ENCODE results near the gene LRP8.

The LRP8 gene

GRCh38 chr1:53279296-53280200 is 48.3 kb downstream of the LRP8 start:
- no peak for DNase-seq

- DNase-seq: peak; percentile 8 to 80
These were observed 49.6 kb downstream of the LRP8 start for GRCh38 chr1:53278298-53278725.

GRCh38 chr1:53277326-53277725 is 50.5 kb downstream of the LRP8 start:
- no peak for DNase-seq

GRCh38 chr1:53276902-53277281 is 51.0 kb downstream of the LRP8 start:
- no peak for DNase-seq

- DNase-seq: no peak
These were observed 51.5 kb downstream of the LRP8 start for GRCh38 chr1:53276153-53276901.

GRCh38 chr1:53275566-53275965 is 52.3 kb downstream of the LRP8 start:
- DNase-seq: no peak

GRCh38 chr1:53274541-53275185 is 53.2 kb downstream of the LRP8 start:
- no peak for DNase-seq

GRCh38 chr1:53274026-53274425 is 53.8 kb downstream of the LRP8 start:
- DNase-seq: no peak

GRCh38 chr1:53273526-53273925 is 54.3 kb downstream of the LRP8 start:
- DNase-seq: no peak

GRCh38 chr1:53272349-53272748 is 55.5 kb downstream of the LRP8 start:
- DNase-seq: no peak

GRCh38 chr1:53271446-53272090 is 56.3 kb downstream of the LRP8 start:
- no peak for DNase-seq

- DNase-seq: no peak
These were observed 57.0 kb downstream of the LRP8 start for GRCh38 chr1:53270873-53271272.

GRCh38 chr1:53270107-53270506 is 57.8 kb downstream of the LRP8 start:
- DNase-seq: peak in 1 of 2 donors; percentile 15

GRCh38 chr1:53267761-53268160 is 60.1 kb downstream of the LRP8 start:
- DNase-seq: no peak

GRCh38 chr1:53266038-53266437 is 61.8 kb downstream of the LRP8 start:
- DNase-seq: no peak

- no peak for DNase-seq
These were observed 62.3 kb downstream of the LRP8 start for GRCh38 chr1:53265581-53265980.

GRCh38 chr1:53264048-53264447 is 63.8 kb downstream of the LRP8 start:
- no peak for DNase-seq

GRCh38 chr1:53262000-53262399 is 65.9 kb downstream of the LRP8 start:
- no peak for DNase-seq

- no peak for DNase-seq
These were observed 67.1 kb downstream of the LRP8 start for GRCh38 chr1:53260631-53261247.

GRCh38 chr1:53259932-53260331 is 67.9 kb downstream of the LRP8 start:
- no peak for DNase-seq

GRCh38 chr1:53258216-53258615 is 69.7 kb downstream of the LRP8 start:
- no peak for DNase-seq

- DNase-seq: no peak
These were observed 70.3 kb downstream of the LRP8 start for GRCh38 chr1:53257454-53258081.
